HuH-7.5 (cell line): ENCODE results near the gene DCTPP1.

Experiments
- DNase-seq: peaks from one replicate; pipeline ENCODE4 v3.0.0; 2011; ENCODE audit warnings: low spot score

The DCTPP1 gene

DNA sequence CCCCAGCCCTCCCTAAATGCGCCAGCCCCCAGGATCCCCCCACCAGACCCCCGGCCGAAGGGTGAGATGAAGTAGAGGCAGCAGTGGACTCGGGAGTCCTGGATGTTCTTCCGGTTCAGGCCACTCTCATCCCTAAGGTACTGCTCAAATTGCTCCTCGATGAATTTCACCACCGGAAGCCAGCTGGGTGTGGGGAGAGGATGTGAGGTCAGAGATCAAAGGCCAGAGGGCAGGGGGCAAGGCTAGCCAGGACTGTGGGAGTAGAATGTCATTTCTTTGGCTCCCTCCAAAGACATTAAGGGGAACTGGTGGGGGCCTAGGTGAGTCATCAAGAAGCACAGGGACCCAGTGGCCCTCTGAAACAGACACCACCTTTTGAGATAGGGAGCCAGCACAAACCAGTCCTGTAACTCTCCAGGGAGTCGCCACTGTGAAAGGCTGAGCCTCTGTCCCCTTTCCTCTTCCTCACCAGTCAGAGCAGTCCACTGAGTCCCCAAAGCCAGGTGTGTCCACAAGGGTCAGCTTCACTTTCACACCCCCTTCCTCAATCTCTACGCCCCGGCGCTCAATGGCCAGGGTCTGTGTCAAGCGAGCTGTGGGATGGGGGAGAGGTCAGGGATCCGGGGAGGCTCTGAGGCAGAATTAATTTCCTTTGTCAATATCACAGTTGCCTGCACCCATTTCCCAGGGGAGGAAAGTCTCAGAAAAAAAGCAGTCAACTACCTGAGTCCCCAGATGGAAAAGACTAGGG, 48.4 kb downstream of the DCTPP1 start:
- no peak for DNase-seq

DNA sequence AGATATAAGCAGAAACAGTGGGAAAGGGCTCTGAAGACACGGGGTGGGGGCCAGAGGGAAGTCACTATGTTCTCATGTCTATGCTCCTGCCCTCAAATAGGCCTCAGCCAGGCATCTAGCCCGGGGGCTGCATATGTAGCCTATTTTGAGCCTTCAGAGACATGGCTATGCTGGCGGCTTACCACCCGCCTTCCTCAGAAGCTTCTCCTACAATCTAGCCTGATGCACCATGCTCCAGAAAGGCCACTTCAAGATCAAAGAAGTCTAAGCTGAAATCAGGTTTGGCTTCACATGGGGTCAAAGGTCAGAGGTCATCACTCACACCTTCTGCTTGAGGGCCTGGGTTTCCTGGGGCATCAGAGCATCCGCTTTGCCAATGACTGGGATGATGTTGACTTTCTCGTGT, 49.0 kb downstream of the DCTPP1 start:
- no peak for DNase-seq

DNA sequence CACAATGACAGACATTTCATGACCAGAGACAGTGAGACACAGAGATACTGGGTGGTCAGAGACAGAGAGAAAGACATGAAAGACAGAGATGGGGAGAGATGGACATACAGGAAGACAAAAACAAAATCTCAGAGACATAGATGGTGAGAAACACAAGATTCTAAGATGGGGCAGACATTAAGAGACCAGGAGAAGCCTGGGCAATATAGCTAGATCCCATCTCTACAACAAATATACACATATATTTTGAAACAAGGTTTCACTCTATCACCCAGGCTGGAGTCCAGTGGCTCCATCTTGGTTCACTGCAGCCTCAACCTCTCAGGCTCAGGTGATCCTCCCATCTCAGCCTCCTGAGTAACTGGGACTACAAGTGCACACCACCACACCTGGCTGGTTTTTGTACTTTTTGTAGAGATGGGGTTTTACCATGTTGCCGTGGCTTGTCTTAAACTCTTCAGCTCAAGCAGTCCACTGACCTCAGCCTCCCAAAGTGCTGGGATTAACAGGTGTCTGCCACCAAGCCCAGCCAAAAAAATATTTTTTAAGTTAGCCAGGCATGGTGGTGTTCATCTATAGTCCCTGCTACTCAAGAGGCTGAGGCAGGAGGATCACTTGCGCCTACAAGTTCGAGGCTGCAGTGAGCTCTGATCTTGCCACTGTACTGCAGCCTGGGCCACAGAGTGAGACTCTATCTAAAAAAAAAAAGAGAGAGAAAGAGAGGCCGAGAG, 49.6 kb downstream of the DCTPP1 start:
- DNase-seq: no peak

DNA sequence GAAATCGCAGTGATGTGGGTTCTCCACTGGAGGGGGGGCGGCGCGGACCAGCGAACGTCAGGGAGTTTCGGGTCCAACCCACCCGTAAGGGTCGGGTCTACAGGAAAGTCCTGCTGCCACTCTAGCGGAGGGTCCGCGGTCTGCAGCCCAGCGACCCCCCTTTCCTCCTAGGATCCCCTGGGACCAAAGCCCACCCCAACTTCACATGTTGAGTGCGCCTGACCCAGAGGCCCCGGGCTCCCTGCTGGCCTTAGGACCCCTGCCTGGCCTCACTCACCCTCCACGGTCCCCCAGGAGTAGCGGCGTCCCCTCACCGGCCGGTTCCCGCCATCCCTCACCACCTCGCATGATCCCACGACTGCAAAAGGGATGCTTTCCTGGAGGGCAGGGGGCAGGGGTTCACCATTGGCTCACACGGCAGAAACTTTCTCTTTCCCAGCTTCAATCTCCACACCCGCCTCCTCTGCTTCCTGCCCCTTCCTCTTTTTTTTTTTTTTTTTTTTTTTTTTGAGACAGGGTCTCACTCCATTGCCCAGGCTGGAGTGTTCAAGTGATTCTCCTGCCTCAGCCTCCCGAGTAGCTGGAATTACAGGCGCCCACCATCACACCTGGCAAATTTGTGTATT, 50.6 kb downstream of the DCTPP1 start:
- no peak for DNase-seq

DNA sequence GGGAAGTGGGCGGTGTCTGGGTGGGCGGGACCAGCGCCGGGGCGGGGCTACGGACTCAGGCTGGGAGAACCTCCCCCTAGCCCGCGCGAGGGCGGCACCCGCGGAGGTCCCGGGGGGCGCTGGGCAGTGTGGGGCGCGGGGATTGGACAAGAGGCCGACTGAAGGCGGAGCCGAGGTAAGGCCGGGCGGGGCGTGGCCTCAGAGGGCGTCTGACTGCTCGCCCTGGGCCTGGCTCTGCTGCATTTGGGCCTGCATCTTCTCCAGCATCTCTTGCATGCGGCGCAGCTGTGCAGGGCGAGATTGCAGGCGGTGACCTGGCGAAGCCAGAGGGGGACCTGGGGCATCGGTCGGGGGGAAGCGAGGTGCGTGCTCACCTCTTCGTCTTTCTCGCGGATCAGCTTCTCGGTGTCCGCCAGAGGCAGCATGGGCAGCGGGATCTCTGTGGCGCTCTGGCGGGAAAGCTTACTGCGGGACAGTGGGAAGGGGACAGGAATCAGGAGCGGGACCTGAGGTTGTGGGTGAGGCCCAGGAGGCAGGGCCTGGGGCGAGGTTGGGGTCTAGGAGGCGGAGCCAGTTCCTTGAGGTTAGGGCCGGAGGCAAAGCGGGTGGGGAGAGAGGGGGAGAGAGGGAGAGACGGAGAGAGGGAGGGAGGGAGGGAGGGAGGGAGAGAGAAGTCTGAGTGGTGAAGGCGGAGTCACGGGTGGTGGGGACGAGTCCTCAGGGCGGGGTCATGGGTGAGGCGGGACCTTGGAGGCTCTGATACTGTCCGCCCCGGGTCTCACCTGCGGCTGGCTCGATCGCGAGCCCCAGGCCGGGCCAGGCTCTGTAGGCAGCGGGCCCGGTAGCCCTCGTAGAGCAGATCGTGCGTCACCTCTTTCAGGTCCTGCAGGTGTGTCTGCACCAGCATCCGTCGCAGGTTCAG, 51.3 kb downstream of the DCTPP1 start:
- DNase-seq: peak; percentile 92

DNA sequence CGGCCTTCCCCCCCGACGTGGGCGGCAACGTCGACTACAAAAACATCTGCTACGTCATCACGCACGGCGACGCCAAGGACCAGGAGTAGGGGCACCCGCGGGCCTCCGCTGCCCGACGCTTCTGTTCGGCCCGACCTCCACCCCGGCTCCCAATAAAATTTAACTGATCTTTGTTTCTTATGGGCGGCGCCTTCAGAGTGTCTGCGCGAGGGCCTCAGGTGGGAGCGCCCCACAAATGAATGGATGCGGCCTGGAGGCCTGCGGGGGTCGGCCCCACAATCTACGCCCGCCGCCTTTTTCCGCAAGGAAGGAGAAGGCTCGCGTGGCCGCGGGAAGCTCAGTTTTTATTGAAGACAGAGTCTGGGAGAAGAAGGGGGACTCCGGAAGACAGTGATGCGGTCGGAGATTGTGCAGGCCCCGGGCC, 52.0 kb downstream of the DCTPP1 start:
- no peak for DNase-seq

DNA sequence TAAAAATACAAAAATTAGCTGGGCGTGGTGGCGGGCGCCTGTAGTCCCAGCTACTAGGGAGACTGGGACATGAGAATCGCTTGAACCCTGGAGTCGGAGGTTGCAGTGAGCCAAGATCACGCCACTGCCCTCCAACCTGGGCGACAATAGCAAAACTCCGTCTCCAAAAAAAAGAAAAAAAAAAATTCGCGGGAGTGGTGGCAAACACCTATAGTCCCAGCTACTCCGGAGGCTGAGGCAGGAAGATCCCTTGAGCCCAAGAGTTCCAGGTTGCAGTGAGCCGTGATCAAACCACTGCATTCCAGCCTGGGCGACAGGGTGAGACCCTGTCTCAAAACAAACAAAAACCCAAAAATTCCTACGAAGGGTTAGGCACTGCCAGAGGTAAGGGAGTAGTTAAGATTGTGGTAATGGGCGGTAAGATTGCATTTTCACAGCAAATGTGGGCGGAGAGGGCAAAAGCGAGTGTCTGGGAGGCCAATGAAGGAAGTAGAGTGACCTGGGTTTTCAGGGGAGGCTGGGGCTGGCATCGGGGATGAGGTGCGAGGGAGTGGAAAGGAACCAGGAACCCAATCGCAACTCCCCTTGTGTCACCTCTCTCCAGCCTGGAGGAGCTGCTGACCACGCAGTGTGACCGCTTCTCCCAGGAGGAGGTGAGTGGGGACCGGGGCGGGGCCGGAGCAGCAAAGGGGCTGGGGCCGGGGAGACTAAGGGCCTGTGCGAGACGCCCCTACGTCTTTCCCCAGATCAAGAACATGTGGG, 52.6 kb downstream of the DCTPP1 start:
- DNase-seq: no peak

DNA sequence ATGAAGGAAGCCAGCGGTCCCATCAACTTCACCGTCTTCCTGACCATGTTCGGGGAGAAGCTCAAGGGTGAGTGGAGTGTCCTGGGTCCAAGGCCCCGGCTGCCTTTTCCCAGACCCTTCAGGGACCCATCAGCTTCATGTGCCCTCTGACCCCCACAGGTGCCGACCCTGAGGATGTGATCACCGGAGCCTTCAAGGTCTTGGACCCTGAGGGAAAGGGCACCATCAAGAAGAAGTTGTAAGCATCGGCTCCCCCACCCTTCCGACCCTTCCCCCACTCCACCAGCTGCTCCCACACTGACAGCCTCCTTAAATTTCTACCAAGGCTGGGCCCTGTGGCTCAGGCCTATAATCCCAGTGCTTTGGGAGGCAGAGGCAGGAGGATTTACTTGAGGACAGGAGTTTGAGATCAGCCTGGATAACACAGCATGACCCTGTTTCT, 53.3 kb downstream of the DCTPP1 start:
- DNase-seq: no peak

DNA sequence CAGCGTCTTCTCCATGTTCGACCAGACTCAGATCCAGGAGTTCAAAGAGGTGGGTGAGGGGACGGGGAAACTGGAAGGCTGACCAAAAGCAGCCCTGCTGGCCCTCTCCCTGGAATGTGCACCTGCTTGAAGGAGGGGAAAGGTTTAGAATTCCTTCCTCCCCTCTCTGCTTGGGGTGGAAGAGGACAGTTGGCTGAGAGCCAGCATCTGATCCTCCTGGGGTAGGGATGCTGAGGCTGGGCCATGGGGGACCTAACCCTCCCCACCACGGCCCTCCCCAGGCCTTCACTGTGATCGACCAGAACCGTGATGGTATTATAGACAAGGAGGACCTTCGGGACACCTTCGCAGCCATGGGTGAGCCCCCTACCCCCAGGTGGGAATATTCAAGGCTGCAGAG, 54.0 kb downstream of the DCTPP1 start:
- DNase-seq: no peak

DNA sequence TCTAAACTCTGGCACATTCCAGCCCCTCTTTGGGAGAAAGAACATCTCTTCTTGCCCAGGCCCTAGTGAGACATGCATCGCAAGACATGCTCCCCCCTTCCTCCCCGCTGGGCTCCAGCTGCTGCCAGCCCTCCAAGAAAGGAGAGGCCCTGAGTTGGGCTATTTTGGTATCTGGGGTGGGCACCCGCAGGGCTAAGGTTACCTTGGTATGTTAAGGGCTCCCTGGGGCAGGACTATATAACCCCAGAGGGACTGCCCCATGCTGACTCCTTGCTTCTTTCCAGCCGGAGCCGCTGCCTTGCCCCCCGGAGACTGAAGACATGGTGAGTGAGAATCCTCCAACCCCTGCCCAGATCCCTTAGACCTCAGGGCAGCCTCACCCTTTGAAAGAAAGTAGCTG, 55.3 kb downstream of the DCTPP1 start, which contains the start of gene MYL11:
TSS of gene MYL11 (plus strand) at position 265 of the 400 bp plus-strand sequence. CDS start at position 321, 56 bp downstream.
- DNase-seq: no peak
